GM10266 (cell line): Measurements from ENCODE around the gene RAP1GAP2.
"Not testable (repeated sequence)": the region's sequence is repeated elsewhere in the genome, so short reads cannot be mapped to it uniquely, and the experiment has no call there.

Experiments used
- DNase-seq: peaks from one replicate; pipeline ENCODE4 v3.0.0; 2012; ENCODE audit errors: extremely low spot score
- TF ChIP-seq, protein P1 (sequence below): IDR thresholded peaks from 2 replicates; pipeline ENCODE4 v1.5.1; 2012; ENCODE audit warnings: mild to moderate bottlenecking, low read depth; ENCODE audit not compliant: control insufficient read depth, insufficient read depth; ENCODE audit errors: missing control alignments

Gene RAP1GAP2

DNA sequence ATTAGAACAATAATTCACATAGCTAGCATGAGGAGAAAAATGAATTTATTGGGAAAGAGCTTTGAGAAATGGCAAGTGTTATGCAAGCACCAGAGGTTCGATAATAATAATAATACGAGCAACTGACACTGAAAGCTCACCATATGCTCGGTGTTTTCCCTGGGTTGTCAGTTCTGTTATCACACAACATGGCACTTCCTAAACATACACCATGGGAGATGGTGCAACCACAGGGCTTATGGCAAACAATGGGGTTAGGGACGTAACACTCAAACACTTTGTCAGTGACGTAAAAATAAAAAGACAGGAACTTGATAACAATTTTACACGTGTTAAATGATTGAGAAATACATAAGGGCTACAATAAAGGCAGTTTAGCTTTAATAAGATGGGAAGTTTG, 243.5 kb downstream of the RAP1GAP2 start:
- TF ChIP-seq, protein P1, sequence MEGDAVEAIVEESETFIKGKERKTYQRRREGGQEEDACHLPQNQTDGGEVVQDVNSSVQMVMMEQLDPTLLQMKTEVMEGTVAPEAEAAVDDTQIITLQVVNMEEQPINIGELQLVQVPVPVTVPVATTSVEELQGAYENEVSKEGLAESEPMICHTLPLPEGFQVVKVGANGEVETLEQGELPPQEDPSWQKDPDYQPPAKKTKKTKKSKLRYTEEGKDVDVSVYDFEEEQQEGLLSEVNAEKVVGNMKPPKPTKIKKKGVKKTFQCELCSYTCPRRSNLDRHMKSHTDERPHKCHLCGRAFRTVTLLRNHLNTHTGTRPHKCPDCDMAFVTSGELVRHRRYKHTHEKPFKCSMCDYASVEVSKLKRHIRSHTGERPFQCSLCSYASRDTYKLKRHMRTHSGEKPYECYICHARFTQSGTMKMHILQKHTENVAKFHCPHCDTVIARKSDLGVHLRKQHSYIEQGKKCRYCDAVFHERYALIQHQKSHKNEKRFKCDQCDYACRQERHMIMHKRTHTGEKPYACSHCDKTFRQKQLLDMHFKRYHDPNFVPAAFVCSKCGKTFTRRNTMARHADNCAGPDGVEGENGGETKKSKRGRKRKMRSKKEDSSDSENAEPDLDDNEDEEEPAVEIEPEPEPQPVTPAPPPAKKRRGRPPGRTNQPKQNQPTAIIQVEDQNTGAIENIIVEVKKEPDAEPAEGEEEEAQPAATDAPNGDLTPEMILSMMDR, result no peak
- no peak for DNase-seq

DNA sequence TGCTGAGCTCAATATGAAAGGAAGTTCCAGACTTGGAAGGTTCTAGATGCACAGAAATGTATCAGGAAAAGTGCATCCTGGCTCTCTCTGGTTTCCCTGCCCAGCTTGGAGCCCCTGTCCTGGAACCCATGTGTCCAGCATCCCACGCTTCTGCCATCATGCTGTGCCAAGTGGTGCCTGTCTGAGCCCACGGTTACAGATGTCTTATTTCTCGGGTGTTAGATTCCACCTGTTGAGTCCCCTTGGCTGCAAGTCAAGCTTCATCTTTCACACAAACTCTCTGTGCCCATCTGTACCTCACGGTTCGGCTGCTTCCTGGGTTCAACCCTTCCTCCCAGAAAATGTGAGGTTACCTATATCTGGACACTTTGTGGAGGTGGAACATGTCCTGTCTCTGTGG, 244.6 kb downstream of the RAP1GAP2 start:
- no peak for DNase-seq
- TF ChIP-seq, protein P1, result no peak

DNA sequence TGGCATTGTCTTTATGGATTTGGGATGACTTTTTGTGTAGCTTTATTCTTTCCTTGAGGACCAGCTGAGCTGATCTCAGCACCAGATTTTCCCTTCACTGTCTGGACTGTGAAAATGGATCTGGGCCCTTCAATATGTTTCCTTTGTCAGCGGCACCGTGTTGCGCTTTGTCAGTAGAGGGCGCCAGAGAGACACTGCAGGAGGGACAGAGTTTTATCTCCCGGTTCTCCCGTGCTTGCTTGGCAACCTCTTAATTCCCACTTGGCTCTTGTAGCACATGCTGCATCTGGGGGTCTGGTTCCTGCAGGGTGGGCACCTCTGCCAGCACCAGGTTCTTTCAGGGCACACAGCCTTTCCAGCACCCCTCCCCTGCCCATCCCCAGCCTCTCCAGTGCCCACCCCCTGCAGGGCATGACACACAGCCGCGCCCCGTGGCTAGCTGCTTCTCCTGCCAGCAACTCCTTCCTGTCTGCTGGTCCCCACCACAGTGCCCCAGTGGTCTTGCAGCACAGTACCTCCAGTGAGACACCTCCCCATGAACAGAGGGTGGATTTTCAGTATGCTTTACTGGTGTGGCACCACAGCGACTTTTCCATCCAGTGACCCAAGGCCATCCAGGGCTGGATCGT, 247.6 kb downstream of the RAP1GAP2 start:
- TF ChIP-seq, protein P1, result peak; percentile 30
- no peak for DNase-seq

DNA sequence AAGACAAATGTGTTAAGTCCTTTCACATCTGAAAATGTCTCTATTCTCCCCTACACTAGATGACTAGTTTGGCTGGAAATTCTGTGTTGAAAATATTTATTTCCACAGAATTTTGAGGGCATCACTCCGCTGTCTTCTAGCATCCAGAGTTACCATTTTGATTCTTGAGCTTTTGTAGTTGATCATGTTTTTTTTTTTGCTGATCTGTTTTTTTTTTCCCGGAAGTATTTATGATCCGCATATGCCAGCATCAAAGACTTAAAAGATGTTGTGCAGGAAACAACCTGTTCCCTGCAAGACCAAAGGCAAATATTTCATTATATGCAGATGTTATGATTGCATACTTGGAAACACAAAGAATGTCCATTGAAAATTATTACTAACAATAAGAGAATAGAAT, 250.5 kb downstream of the RAP1GAP2 start:
- TF ChIP-seq, protein P1, result no peak
- no peak for DNase-seq

DNA sequence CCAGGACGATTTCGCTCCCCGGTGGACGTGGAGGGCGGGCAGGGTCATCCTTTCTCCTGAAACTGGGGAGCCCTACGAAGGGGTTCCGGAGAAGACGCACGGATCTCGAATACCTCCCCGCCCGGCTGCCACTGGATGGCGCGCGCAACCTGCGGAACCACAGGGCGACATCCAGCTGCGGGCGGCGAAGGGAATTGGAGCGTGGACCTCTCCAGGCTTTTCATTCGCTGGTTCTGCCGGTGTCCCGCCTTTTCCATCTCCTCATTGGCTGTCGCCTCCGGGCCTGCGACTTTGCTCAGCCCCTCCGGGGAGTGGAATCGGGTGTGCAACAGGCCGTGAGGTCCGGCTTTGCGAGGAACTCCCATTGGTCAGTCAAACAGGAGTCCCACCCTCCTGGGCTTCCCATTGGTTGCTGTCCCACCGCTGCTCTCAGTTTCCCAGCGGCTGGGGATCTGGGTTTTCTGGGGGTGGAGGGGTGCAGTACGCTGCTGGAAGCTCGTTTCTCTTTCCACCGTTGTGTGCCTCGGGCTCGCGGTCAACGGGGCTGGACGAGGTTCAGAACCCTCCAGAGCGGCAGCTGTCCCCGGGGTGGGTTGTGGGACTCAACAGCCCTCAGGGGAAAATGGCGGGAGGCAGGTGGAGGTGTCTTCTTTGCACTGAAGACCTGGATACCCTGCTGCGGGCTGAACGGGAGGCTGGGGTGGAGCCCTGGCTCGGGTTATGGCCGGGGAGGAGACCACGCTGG, 252.7 kb downstream of the RAP1GAP2 start:
- TF ChIP-seq, protein P1, result peak; percentile 74
- DNase-seq, result peak; percentile 69

DNA sequence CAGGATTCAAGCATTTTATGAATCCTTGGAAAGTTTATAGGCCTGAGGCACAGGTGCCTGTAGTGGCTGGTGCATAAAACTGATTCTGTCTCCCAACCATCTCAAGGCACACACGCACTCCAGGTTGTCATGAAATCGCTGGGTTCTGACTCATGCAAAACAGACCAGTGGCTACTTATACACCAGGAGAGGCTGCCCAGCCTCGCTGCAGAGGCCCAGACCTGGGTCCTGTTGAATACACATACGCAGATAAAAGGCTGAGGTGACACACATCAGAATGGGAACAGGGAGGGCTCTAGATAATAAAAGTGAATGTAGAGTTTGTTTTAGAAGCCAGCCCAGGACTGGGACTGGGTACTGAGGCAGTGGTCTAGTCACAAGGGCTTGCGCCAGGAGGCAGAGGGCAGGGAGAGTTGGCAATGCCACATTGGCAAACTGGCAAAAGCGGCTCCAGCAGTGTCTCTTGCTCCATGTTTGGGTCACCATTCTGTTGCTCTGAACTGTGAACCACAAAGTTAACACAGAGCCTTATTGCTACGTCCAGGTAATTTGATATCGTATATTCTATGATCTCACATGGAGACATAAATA, 253.6 kb downstream of the RAP1GAP2 start:
- TF ChIP-seq, protein P1, result no peak
- no peak for DNase-seq

DNA sequence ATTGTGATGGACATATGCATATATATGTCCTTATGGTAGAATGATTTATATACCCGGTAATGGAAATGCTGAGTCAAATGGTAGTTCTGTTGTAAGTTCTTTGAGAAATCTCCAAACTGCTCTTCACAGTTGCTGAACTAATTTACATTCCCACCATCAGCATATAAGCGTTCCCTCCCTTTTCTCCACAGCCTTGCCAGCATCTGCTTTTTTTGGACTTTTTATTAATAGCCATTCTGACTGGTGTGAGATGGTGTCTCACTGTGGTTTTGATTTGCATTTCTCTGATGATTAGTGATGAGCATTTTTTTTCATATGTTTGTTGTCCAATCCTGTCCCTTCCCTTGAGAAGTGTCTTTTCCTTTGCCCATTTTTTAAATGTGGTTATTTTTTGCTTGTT, 258.6 kb downstream of the RAP1GAP2 start:
- DNase-seq, result not testable (repeated sequence)

DNA sequence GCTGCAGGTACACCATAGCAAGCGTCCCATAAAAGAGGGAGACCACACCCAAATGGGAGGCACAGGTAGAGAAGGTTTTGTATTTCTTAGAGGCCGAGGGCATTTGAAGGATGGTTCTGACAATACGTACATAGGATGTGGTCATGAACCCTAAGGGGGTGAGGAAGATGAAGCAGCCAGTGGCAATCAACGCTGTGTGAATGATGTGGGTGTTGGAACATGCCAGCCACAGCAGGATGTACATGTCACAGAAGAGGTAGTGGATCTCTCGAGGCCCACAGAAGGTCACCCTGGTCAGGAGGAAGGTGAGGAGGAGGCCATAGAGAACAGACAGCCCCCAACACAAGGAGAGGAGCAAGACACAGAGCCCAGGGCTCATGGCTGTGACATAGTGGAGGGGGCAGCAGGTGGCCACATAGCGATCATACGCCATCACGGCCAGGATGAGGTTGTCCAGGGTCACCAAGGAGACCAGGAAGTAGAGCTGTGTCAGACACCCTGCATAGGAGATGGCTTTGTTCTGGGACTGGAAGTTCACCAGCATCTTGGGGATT, 266.7 kb downstream of the RAP1GAP2 start:
- not testable (repeated sequence) for DNase-seq

DNA sequence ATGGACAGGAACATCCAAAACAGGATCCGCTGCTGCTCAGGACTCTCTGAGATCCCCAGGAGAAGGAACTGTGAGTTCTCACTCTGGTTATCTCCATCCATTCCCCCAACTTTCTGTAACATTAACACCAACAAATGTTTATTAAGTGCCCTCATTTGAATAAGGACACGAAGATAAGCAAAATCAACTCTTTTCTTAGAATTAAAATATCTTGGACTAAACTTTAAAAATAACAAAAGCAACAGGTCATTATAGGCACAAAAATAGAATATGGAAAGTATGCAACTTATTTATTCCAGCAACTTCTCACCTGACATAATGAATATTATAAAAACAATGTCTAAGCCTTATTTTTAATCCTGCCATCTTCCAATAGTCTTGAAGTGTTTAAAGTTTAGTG, 267.3 kb downstream of the RAP1GAP2 start, which contains the start of gene OR1D5:
Gene OR1D5, minus strand, starts transcription at position 101 of the 400 bp plus-strand sequence. Its CDS starts 0 bp downstream, at position 101.
- not testable (repeated sequence) for DNase-seq

DNA sequence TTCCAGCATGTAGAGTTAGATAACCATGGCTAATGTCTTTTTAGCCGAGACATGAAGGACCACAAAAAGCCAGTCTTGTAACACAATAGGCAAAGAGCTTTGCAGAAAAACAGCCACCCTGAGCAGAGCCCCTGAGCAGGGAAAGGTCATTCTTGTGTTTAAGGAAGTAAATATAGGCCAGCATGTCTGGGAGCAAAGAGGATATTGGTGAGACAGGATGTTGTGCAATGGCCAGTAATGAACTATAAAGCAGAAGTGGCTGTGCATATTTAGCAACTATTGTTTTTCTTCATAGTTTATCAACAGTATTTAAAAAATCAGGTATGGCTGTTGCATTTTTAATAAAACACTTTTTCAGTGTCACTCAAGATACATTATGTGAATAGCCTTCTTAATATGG, 269.0 kb downstream of the RAP1GAP2 start:
- DNase-seq, result not testable (repeated sequence)

DNA sequence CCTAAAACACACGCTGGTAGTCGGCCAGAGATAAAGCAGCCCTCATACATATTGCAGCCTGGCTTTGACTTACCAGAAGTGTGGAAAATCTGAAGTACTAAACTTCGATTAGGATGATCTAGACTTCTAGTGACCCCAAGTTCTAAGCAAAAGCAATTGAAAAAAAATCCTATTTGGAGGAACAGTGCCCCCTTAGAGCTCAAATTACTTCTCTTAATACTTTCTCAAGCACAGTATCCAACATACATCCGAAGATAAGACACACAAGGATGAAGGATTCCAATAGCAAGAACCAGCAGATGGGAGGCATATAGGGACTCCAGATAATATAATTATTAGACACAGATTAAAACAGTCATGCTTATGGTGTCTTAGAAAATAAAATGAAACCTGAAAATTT, 277.6 kb downstream of the RAP1GAP2 start:
- DNase-seq, result not testable (repeated sequence)
